ENCODE results near the gene ERBB4.

DNA sequence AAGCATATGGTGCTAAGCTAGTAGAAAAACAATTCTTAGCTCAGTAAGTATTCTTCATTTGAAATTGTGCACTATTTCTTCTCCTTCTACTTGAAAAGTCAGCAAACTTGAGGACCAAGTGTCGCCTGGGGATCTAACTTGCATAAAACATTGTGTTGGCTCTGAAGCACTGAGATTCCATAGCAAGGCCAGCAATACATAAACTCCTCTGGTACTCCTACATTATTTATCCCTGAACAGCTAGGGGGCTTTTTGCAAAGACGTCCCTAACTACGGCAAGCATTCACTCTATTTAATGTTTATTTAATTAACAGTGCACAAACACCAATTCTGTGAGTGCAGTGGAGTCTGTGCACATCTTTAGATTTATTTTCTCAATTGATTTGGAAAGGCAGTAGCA is 392.2 kb downstream of the ERBB4 start:
- TF ChIP-seq CTCF (IDR thresholded peaks at IDR 0.05) (no peak), POLR2AphosphoS5 (IDR thresholded peaks at IDR 0.05) (no peak), POLR2A (IDR thresholded peaks at IDR 0.05) (no peak), EP300 (IDR thresholded peaks at IDR 0.05; ENCODE audit: low read depth) (no peak)

All from transverse colon (tissue), 4 donors.